Skeletal muscle satellite cell (primary cell): ENCODE measurements around the gene TUBB2B.

Experiments
- H3K27me3 ChIP-seq: 2 replicates; pipeline ENCODE4 v1.7.0; 2013; ENCODE audit warnings: low read length; ENCODE audit not compliant: control insufficient read depth, insufficient read depth
- H3K36me3 ChIP-seq: 2 replicates; pipeline ENCODE4 v1.7.0; 2013; ENCODE audit warnings: mild to moderate bottlenecking, control low read depth, low read length; ENCODE audit not compliant: insufficient read depth
- H3K4me1 ChIP-seq: 2 replicates; pipeline ENCODE4 v1.7.0; 2013; ENCODE audit warnings: low read length; ENCODE audit not compliant: control insufficient read depth, insufficient read depth
- H3K4me2 ChIP-seq: 2 replicates; pipeline ENCODE4 v1.7.0; 2013; ENCODE audit warnings: mild to moderate bottlenecking, low read length
- H3K4me3 ChIP-seq: 2 replicates; pipeline ENCODE4 v1.7.0; 2013; ENCODE audit warnings: low read length
- H3K9ac ChIP-seq: 2 replicates; pipeline ENCODE4 v1.7.0; 2013; ENCODE audit warnings: mild to moderate bottlenecking, low read depth, low read length, moderate library complexity
- H3K9me3 ChIP-seq: replicated peaks from 2 replicates; pipeline ENCODE4 v1.7.0; 2013; ENCODE audit warnings: mild to moderate bottlenecking, control low read depth, low read length

TUBB2B gene

GRCh38 chr6:3176562-3177355 is 50.7 kb downstream of the TUBB2B start:
- peaks cover 6% of the 10 kb centered on the region for H3K4me1 ChIP-seq
- no peaks in the 10 kb centered on the region for H3K36me3 ChIP-seq
- H3K4me2 ChIP-seq, result no peak overlapping the region
- H3K27me3 ChIP-seq, result peaks cover 5% of the 10 kb centered on the region
- H3K4me3 ChIP-seq, result no peak overlapping the region
- H3K9me3 ChIP-seq, result no peaks in the 10 kb centered on the region
- no peak overlapping the region for H3K9ac ChIP-seq

- Histone ChIP-seq H3K36me3 (no peaks in the 10 kb centered on the region), H3K9ac (no peak overlapping the region), H3K4me3 (no peak overlapping the region), H3K9me3 (no peaks in the 10 kb centered on the region), H3K27me3 (no peaks in the 10 kb centered on the region), H3K4me1 (peaks cover 6% of the 10 kb centered on the region), H3K4me2 (no peak overlapping the region)
These were observed 51.6 kb downstream of the TUBB2B start for GRCh38 chr6:3175715-3176402.
